HepG2 (cell line): ENCODE results near the gene RIMBP2. TPM values are rescaled to one million over a fixed set of nuclear protein-coding genes. Genes with fewer than 3 reads are reported as not detected.

ENCODE experiments used
- ATAC-seq: fragments of 200-7000 bp; cut with Tn5 transposase; 3 replicates; pipeline ENCODE4 v1.9.1; 2020; ENCODE audit warnings: mild to moderate bottlenecking, moderate library complexity
- BruUV-seq: library from RNA; stranded (reverse); fragments of 400-500 nt; replicated peaks from 2 replicates; lab custom pipeline; 2021; lab: Mats Ljungman, UMichigan
- CTCF ChIA-PET: fragments of 300-600 bp; formaldehyde crosslinking; extraction: SDS; loops from one replicate; lab custom pipeline; 2021; ENCODE audit warnings: low total read pairs, inconsistent platforms, low intra/inter-chr PET ratio; lab: Yijun Ruan, JAX
- POLR2A ChIA-PET: fragments of 350-600 bp; sonication (Branson Sonifier 250); formaldehyde crosslinking; loops from one replicate; lab custom pipeline; 2020; ENCODE audit warnings: antibody characterized with exemption, inconsistent platforms; lab: Yijun Ruan, JAX
- DNase-seq: peaks from one replicate; pipeline ENCODE4 v3.0.0-alpha.2; 2015; ENCODE audit warnings: low spot score
- FAIRE-seq: peaks from 3 replicates; lab custom pipeline; 2011; peaks lifted over from hg19 to GRCh38; lab: Jason Lieb, UNC
- H2AFZ ChIP-seq: one replicate; pipeline ENCODE4 v1.6.1; 2011; ENCODE audit warnings: low read length, inconsistent platforms
- H3K27ac ChIP-seq: fragments of 300-600 bp; 3 replicates; pipeline ENCODE4 v1.8.0; 2011; ENCODE audit warnings: mixed run types, mild to moderate bottlenecking, mixed read lengths, low read length, inconsistent platforms; ENCODE audit not compliant: insufficient read depth; ENCODE audit errors: extremely low read length
- H3K27me3 ChIP-seq, 2 experiments: fragments of 200-600 bp in 1 of 2; 2 replicates in 1 of 2; 3 replicates in 1 of 2; pipeline versions ENCODE4 v1.6.0 to v1.8.0; 2011; ENCODE audit warnings: low read length in 2 of 2, mild to moderate bottlenecking in 2 of 2, moderate library complexity in 2 of 2, inconsistent platforms in 1 of 2; ENCODE audit not compliant: insufficient read depth in 2 of 2, control insufficient read depth in 1 of 2
- H3K36me3 ChIP-seq, 2 experiments: fragments of 200-600 bp in 1 of 2; replicated peaks in 1 of 2; 2 replicates in 1 of 2; 3 replicates in 1 of 2; pipeline versions ENCODE4 v1.5.1 to v1.8.0; 2011; ENCODE audit warnings: low read length in 2 of 2, inconsistent platforms in 1 of 2; ENCODE audit not compliant: insufficient read depth in 2 of 2, control insufficient read depth in 1 of 2
- H3K4me1 ChIP-seq: 2 replicates; pipeline ENCODE4 v1.5.1; 2012; ENCODE audit warnings: low read length, inconsistent platforms; ENCODE audit not compliant: insufficient read depth
- H3K4me2 ChIP-seq: 2 replicates; pipeline ENCODE4 v1.6.0; 2011; ENCODE audit warnings: low read depth, low read length, inconsistent platforms
- H3K4me3 ChIP-seq, 3 experiments: fragments of 200-600 bp in 1 of 3; sonication (generic), shearing (Covaris generic) in 1 of 3; replicated peaks in 1 of 3; 2 replicates each; pipeline ENCODE4 v1.5.1; 2011 to 2016; ENCODE audit warnings: low read length in 3 of 3, inconsistent platforms in 2 of 3, low read depth in 2 of 3, mild to moderate bottlenecking in 2 of 3, control low read depth in 1 of 3, mixed read lengths in 1 of 3; ENCODE audit not compliant: insufficient read depth in 1 of 3
- H3K79me2 ChIP-seq: one replicate; pipeline ENCODE4 v1.6.1; 2011; ENCODE audit warnings: low read length, inconsistent platforms; ENCODE audit not compliant: insufficient read depth
- H3K9ac ChIP-seq: 2 replicates; pipeline ENCODE4 v1.6.0; 2011; ENCODE audit warnings: mild to moderate bottlenecking, low read depth, low read length, inconsistent platforms; ENCODE audit not compliant: insufficient read depth
- H3K9me3 ChIP-seq: 2 replicates; pipeline ENCODE4 v1.5.1; 2012; ENCODE audit warnings: mild to moderate bottlenecking, low read length
- H4K20me1 ChIP-seq: 2 replicates; pipeline ENCODE4 v1.6.0; 2011; ENCODE audit warnings: inconsistent platforms, mild to moderate bottlenecking, low read length, moderate library complexity; ENCODE audit not compliant: insufficient read depth
- HNF4A ChIP-seq: sonication (generic); formaldehyde crosslinking; IDR thresholded peaks from 2 replicates; pipeline ENCODE4 v1.4.0; 2020; ENCODE audit warnings: missing genetic modification reagents
- KAT2B ChIP-seq: fragments of 150-350 bp; IDR thresholded peaks from 2 replicates; pipeline ENCODE4 v1.6.1; 2014; ENCODE audit warnings: low read depth, low read length, borderline replicate concordance
- KDM5A ChIP-seq: fragments of 200-600 bp; sonication (generic); IDR thresholded peaks from 2 replicates; pipeline ENCODE4 v1.7.0; 2018; ENCODE audit warnings: antibody characterized with exemption, mild to moderate bottlenecking, low read length, borderline replicate concordance
- MIXL1 ChIP-seq: IDR thresholded peaks from 2 replicates; pipeline ENCODE4 v1.6.1; 2016
- NFE2L2 ChIP-seq: fragments of 150-350 bp; IDR thresholded peaks from 2 replicates; pipeline ENCODE4 v1.6.1; 2014; ENCODE audit warnings: low read length
- PRPF4 ChIP-seq: fragments of 200-400 bp; formaldehyde crosslinking; IDR thresholded peaks from 2 replicates; pipeline ENCODE4 v1.6.1; 2016; ENCODE audit warnings: low read length, low read depth; ENCODE audit not compliant: poor library complexity, severe bottlenecking
- RBM22 ChIP-seq: fragments of 200-400 bp; formaldehyde crosslinking; optimal IDR thresholded peaks from 2 replicates; pipeline ENCODE3; 2017; ENCODE audit warnings: mild to moderate bottlenecking, low read length, moderate library complexity
- TAF1 ChIP-seq: sonication (generic); formaldehyde crosslinking; IDR thresholded peaks from 2 replicates; pipeline ENCODE4 v1.4.0; 2020; ENCODE audit warnings: missing genetic modification reagents
- ZBTB7B ChIP-seq: sonication (generic); formaldehyde crosslinking; IDR thresholded peaks from 2 replicates; pipeline ENCODE4 v1.4.0; 2020; ENCODE audit warnings: missing genetic modification reagents
- ZKSCAN5 ChIP-seq: sonication (generic); formaldehyde crosslinking; IDR thresholded peaks from 2 replicates; pipeline ENCODE4 v1.5.1; 2020; ENCODE audit warnings: mild to moderate bottlenecking, missing genetic modification reagents
- ZNF547 ChIP-seq: sonication (generic); formaldehyde crosslinking; IDR thresholded peaks from 2 replicates; pipeline ENCODE4 v1.5.1; 2020; ENCODE audit warnings: mild to moderate bottlenecking, missing genetic modification reagents
- ZNF563 ChIP-seq: sonication (generic); formaldehyde crosslinking; IDR thresholded peaks from 2 replicates; pipeline ENCODE4 v1.8.0; 2022; ENCODE audit warnings: mild to moderate bottlenecking, moderate library complexity, missing genetic modification reagents
- ZNF616 ChIP-seq: sonication (generic); formaldehyde crosslinking; IDR thresholded peaks from 2 replicates; pipeline ENCODE4 v1.5.0; 2020; ENCODE audit warnings: low read depth, mild to moderate bottlenecking, missing genetic modification reagents
- ZNF670 ChIP-seq: sonication (generic); formaldehyde crosslinking; IDR thresholded peaks from 2 replicates; pipeline ENCODE4 v1.8.0; 2022; ENCODE audit warnings: mild to moderate bottlenecking, missing genetic modification reagents, borderline replicate concordance
- ZNF704 ChIP-seq: sonication (generic); formaldehyde crosslinking; IDR thresholded peaks from 2 replicates; pipeline ENCODE4 v1.8.1; 2023; ENCODE audit warnings: mild to moderate bottlenecking, inconsistent platforms, moderate library complexity, missing genetic modification reagents, borderline replicate concordance
- WGBS: methylation state at CpG from one replicate; pipeline ENCODE4 v1.1.6; 2017; ENCODE audit warnings: low lambda C conversion rate; 5-methylcytosine and 5-hydroxymethylcytosine counted together
- in situ Hi-C: cut with HindIII; loops from 2 replicates; pipeline ENCODE4 v1.10.0; 2017; ENCODE audit warnings: low pct_unique_long_range_greater_than_20kb; ENCODE audit not compliant: extremely low pct_ligation_motif_present
- intact Hi-C: fragments of 100-400 bp; cut with micrococcal nuclease; formaldehyde crosslinking; loops from one replicate; pipeline ENCODE4 v1.10.0; 2022; ENCODE audit not compliant: unreplicated experiment
- polyA plus RNA-seq, 8 experiments: library from polyadenylated mRNA; depleted of rRNA in 3 of 8; stranded (reverse) in 7 of 8; unstranded in 1 of 8; fragments of >200 nt; fragmentation: Illumina TruSeq in 4 of 8; extraction: Trizol in 4 of 8; gene quantifications; 2 replicates each; pipeline versions ENCODE4 v1.2.1 to v1.2.3, GENCODE V29; 2011 to 2016; ENCODE audit warnings: low read depth in 4 of 8, missing spikeins in 1 of 8, mixed read lengths in 1 of 8; ENCODE audit not compliant: insufficient read depth in 1 of 8
- total RNA-seq, 5 experiments: library from RNA; depleted of rRNA; stranded (reverse); fragments of >200 nt; fragmentation: Illumina TruSeq; extraction: Trizol; gene quantifications; 2 replicates each; pipeline ENCODE4 v1.2.3, GENCODE V29; 2016; ENCODE audit warnings: low read depth in 1 of 5
- TF ChIP-seq, protein P1 (sequence below): sonication (generic); formaldehyde crosslinking; IDR thresholded peaks from 2 replicates; pipeline ENCODE4 v1.4.0; 2020; ENCODE audit warnings: low read depth, mild to moderate bottlenecking, missing genetic modification reagents

Gene RIMBP2
- total and polyA plus RNA-seq, 2 of the 13 experiments (the other 11 are each of a cell fraction or from before 2014, with no cell fraction given): 0.03 TPM; not detected in 1

GRCh38 chr12:130617219-130617618 is 98.9 kb downstream of the RIMBP2 start:
- ATAC-seq (no peak; the same call in 2 of the 3 replicates), FAIRE-seq (no peak), DNase-seq (no peak)
- H3K27ac ChIP-seq: no peak overlapping the region
- H3K79me2 ChIP-seq: no peaks in the 10 kb centered on the region
- ChIA-PET CTCF (no interaction called here), POLR2A (no interaction called here)
- intact Hi-C loops (no loop called here), in situ Hi-C loops (no loop called here)
- peaks cover 3 to 52% of the 10 kb centered on the region in 2 experiments; a peak in 4 of 5 replicates for H3K27me3 ChIP-seq
- no peak for TF ChIP-seq ZBTB7B
- no peak for TF ChIP-seq ZNF563
- TF ChIP-seq MIXL1: no peak
- no peak overlapping the region for H2AFZ ChIP-seq
- WGBS: 7% methylated on average over 2 of the region's 4 CpGs
- no TSS peak for BruUV-seq
- H3K9me3 ChIP-seq: no peaks in the 10 kb centered on the region
- no peak overlapping the region for H3K4me3 ChIP-seq
- H3K36me3 ChIP-seq: no peaks in the 10 kb centered on the region
- H4K20me1 ChIP-seq: no peaks in the 10 kb centered on the region
- no peaks in the 10 kb centered on the region for H3K4me1 ChIP-seq
- H3K9ac ChIP-seq: no peak overlapping the region
- no peak overlapping the region for H3K4me2 ChIP-seq

DNA sequence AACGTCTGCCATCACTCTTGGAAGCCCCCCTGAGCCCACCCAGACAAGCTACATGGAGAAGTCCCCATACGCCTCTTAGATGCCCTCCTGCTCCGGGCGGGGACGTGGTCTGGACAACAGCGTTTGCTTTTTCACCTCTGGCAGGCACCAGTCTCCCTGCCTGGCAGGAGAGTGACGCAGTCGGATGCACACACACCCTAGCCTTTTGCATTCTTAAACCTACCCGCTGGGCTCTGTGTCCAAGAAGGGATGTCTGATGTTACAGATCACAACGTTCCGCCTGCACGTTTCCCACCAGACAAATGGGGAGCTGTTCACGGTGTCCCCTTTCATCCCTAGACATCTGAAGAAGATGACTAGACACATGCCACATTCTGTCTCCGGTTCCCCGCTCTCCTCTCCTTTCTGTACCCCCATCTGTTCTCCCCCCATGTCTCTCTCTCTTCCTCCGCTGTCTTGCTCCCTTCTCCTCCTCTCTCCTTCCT is 100.2 kb downstream of the RIMBP2 start:
- intact Hi-C loops: no loop called here
- Histone ChIP-seq H3K27me3 (peaks cover 4 to 59% of the 10 kb centered on the region in 2 experiments; a peak in 4 of 5 replicates), H3K36me3 (no peaks in the 10 kb centered on the region), H3K9me3 (no peaks in the 10 kb centered on the region), H3K4me2 (no peak overlapping the region), H3K4me3 (no peak overlapping the region), H2AFZ (no peak overlapping the region), H3K4me1 (no peaks in the 10 kb centered on the region), H3K9ac (no peak overlapping the region), H4K20me1 (no peaks in the 10 kb centered on the region), H3K79me2 (no peaks in the 10 kb centered on the region), H3K27ac (no peak overlapping the region)
- ChIA-PET POLR2A (no interaction called here), CTCF (no interaction called here)
- TF ChIP-seq KDM5A (no peak), RBM22 (no peak), HNF4A (CRISPR knock-in tag) (no peak), PRPF4 (no peak), ZNF616 (CRISPR knock-in tag) (no peak), ZNF547 (CRISPR knock-in tag) (no peak), ZKSCAN5 (no peak), TAF1 (CRISPR knock-in tag) (no peak), ZNF704 (CRISPR knock-in tag) (no peak), ZNF670 (CRISPR knock-in tag) (no peak), NFE2L2 (no peak), KAT2B (no peak)
- TF ChIP-seq, protein P1, sequence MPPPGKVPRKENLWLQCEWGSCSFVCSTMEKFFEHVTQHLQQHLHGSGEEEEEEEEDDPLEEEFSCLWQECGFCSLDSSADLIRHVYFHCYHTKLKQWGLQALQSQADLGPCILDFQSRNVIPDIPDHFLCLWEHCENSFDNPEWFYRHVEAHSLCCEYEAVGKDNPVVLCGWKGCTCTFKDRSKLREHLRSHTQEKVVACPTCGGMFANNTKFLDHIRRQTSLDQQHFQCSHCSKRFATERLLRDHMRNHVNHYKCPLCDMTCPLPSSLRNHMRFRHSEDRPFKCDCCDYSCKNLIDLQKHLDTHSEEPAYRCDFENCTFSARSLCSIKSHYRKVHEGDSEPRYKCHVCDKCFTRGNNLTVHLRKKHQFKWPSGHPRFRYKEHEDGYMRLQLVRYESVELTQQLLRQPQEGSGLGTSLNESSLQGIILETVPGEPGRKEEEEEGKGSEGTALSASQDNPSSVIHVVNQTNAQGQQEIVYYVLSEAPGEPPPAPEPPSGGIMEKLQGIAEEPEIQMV: no peak
- ATAC-seq (no peak), DNase-seq (no peak), FAIRE-seq (no peak)
- in situ Hi-C loops: no loop called here
- 20% methylated on average over 8 of the region's 16 CpGs for WGBS
- no TSS peak for BruUV-seq
